Endothelial cell of umbilical vein (primary cell): ENCODE measurements around the gene HNMT. TPM values are rescaled to one million over a fixed set of nuclear protein-coding genes. Genes with fewer than 3 reads are reported as not detected.

Experiments
- BruUV-seq: library from RNA; stranded (reverse); fragments of 400-500 nt; replicated peaks from 2 replicates; lab custom pipeline; 2021; lab: Mats Ljungman, UMichigan
- CTCF ChIA-PET: fragments of 300-600, 350-600 bp; sonication (Branson Sonifier 250); formaldehyde crosslinking; loops from one replicate; lab custom pipeline; 2021; ENCODE audit warnings: antibody characterized with exemption, inconsistent platforms; lab: Charles Lee
- POLR2A ChIA-PET: fragments of 300-600, 350-600 bp; sonication (Branson Sonifier 250); formaldehyde crosslinking; loops from one replicate; lab custom pipeline; 2021; ENCODE audit warnings: antibody characterized with exemption, inconsistent platforms; lab: Charles Lee
- DNase-seq: peaks from one replicate; pipeline ENCODE4 v3.0.0-alpha.2; 2011; ENCODE audit warnings: low read depth, low spot score
- FAIRE-seq: peaks from 2 replicates; lab custom pipeline; 2011; peaks lifted over from hg19 to GRCh38; lab: Jason Lieb, UNC
- H2AFZ ChIP-seq: 2 replicates; pipeline ENCODE4 v1.6.0; 2012; ENCODE audit warnings: low read depth, low read length, control low read depth, inconsistent platforms
- H3K27ac ChIP-seq: 2 replicates; pipeline ENCODE4 v1.5.1; 2011; ENCODE audit warnings: low read depth, mild to moderate bottlenecking, control low read depth, low read length, moderate library complexity; ENCODE audit not compliant: insufficient read depth
- H3K27me3 ChIP-seq, 2 experiments: 2 replicates each; pipeline versions ENCODE4 v1.6.0 to v1.6.1; 2011; ENCODE audit warnings: low read length in 2 of 2, mixed read lengths in 1 of 2; ENCODE audit not compliant: control insufficient read depth in 2 of 2, insufficient read depth in 2 of 2
- H3K36me3 ChIP-seq, 2 experiments: 2 replicates in 1 of 2; 3 replicates in 1 of 2; pipeline ENCODE4 v1.5.1; 2011; ENCODE audit warnings: low read length in 2 of 2, mild to moderate bottlenecking in 1 of 2, moderate library complexity in 1 of 2; ENCODE audit not compliant: control insufficient read depth in 2 of 2, insufficient read depth in 2 of 2; ENCODE audit errors: extremely low read depth in 1 of 2
- H3K4me1 ChIP-seq: 3 replicates; pipeline ENCODE4 v1.5.1; 2011; ENCODE audit warnings: mild to moderate bottlenecking, low read length; ENCODE audit not compliant: control insufficient read depth, insufficient read depth; ENCODE audit errors: extremely low read depth
- H3K4me2 ChIP-seq: 2 replicates; pipeline ENCODE4 v1.6.1; 2011; ENCODE audit warnings: low read length, control low read depth, mixed read lengths; ENCODE audit not compliant: insufficient read depth
- H3K4me3 ChIP-seq, 3 experiments: fragments of 200-600 bp in 1 of 3; sonication (generic), shearing (Covaris generic) in 1 of 3; replicated peaks in 1 of 3; 2 replicates each; pipeline ENCODE4 v1.5.1; 2011 to 2016; ENCODE audit warnings: control low read depth in 3 of 3, low read length in 3 of 3, mild to moderate bottlenecking in 2 of 3, inconsistent platforms in 1 of 3, low read depth in 1 of 3, moderate library complexity in 1 of 3; ENCODE audit not compliant: insufficient read depth in 1 of 3
- H3K79me2 ChIP-seq: 2 replicates; pipeline ENCODE4 v1.6.0; 2012; ENCODE audit warnings: low read length, inconsistent platforms; ENCODE audit not compliant: control insufficient read depth, insufficient read depth
- H3K9ac ChIP-seq: replicated peaks from 2 replicates; pipeline ENCODE3; 2011; ENCODE audit warnings: low read length, control low read depth; ENCODE audit not compliant: insufficient read depth; ENCODE audit errors: extremely low read depth
- H3K9me1 ChIP-seq: replicated peaks from 3 replicates; pipeline ENCODE4 v1.6.0; 2011; ENCODE audit warnings: mild to moderate bottlenecking, low read length; ENCODE audit not compliant: control insufficient read depth, insufficient read depth; ENCODE audit errors: extremely low read depth
- H3K9me3 ChIP-seq: replicated peaks from 2 replicates; pipeline ENCODE4 v1.5.1; 2012; ENCODE audit warnings: low read length, inconsistent platforms; ENCODE audit not compliant: control insufficient read depth, insufficient read depth
- H4K20me1 ChIP-seq: replicated peaks from 2 replicates; pipeline ENCODE3; 2011; ENCODE audit warnings: mild to moderate bottlenecking, low read length; ENCODE audit not compliant: control insufficient read depth, insufficient read depth; ENCODE audit errors: extremely low read depth
- CTCF ChIP-seq, 2 donors: IDR thresholded peaks; 1 replicate in 1 of 2; 2 replicates in 1 of 2; pipeline ENCODE4 v1.5.1; 2011; ENCODE audit warnings: low read length in 2 of 2, mild to moderate bottlenecking in 2 of 2, moderate library complexity in 2 of 2, control low read depth in 1 of 2, inconsistent platforms in 1 of 2, low read depth in 1 of 2; ENCODE audit not compliant: insufficient read depth in 1 of 2; ENCODE audit errors: extremely low read depth in 1 of 2
- EZH2 ChIP-seq: IDR thresholded peaks from 2 replicates; pipeline ENCODE4 v1.6.1; 2012; ENCODE audit warnings: borderline replicate concordance, low read depth, mild to moderate bottlenecking, moderate library complexity, low read length, inconsistent platforms; ENCODE audit not compliant: severe bottlenecking
- FOS ChIP-seq: IDR thresholded peaks from 2 replicates; pipeline ENCODE4 v1.6.1; 2011; ENCODE audit warnings: mild to moderate bottlenecking, low read length, moderate library complexity, borderline replicate concordance; ENCODE audit not compliant: insufficient read depth
- GATA2 ChIP-seq: IDR thresholded peaks from 2 replicates; pipeline ENCODE4 v1.7.0; 2011; ENCODE audit warnings: low read depth, mild to moderate bottlenecking, moderate library complexity, mixed read lengths, low read length; ENCODE audit not compliant: insufficient read length, insufficient read depth
- JUN ChIP-seq: IDR thresholded peaks from 2 replicates; pipeline ENCODE4 v1.6.1; 2011; ENCODE audit warnings: borderline replicate concordance, low read depth; ENCODE audit not compliant: insufficient read length, insufficient read depth
- MAX ChIP-seq: IDR thresholded peaks from 2 replicates; pipeline ENCODE4 v1.6.1; 2011; ENCODE audit not compliant: insufficient read depth, insufficient read length
- MYC ChIP-seq: IDR thresholded peaks from one replicate; pipeline ENCODE4 v1.6.1; 2011; ENCODE audit warnings: mild to moderate bottlenecking, low read depth, low read length
- POLR2A ChIP-seq: IDR thresholded peaks from 2 replicates; pipeline ENCODE4 v1.6.1; 2012; ENCODE audit warnings: low read depth, mild to moderate bottlenecking, control low read depth, low read length
- POLR2AphosphoS5 ChIP-seq: IDR thresholded peaks from 2 replicates; pipeline ENCODE4 v1.6.1; 2012; ENCODE audit warnings: low read depth, mild to moderate bottlenecking, control low read depth, low read length, moderate library complexity; ENCODE audit not compliant: insufficient read depth
- dilution Hi-C: fragments of 300-500 bp; cut with MboI; formaldehyde crosslinking; loops from one replicate; pipeline ENCODE4 v1.15.0; 2019; ENCODE audit warnings: low sequenced_read_pairs; ENCODE audit not compliant: extremely low pct_ligation_motif_present
- intact Hi-C: fragments of 100-400 bp; cut with micrococcal nuclease; formaldehyde crosslinking; loops from one replicate; pipeline ENCODE4 v1.10.0; 2022
- polyA plus RNA-seq, 4 experiments: library from polyadenylated mRNA; depleted of rRNA in 3 of 4; stranded (reverse) in 3 of 4; unstranded in 1 of 4; fragments of >200 nt; gene quantifications; 2 replicates each; pipeline versions ENCODE4 v1.2.1 to v1.2.3, GENCODE V29; 2011 to 2012; ENCODE audit warnings: missing spikeins in 1 of 4
- total RNA-seq: library from RNA; stranded (reverse); gene quantifications from 2 replicates; pipeline ENCODE4 v1.2.3, GENCODE V29; 2021

The HNMT gene
- total and polyA plus RNA-seq, 2 donors (not counting 3 experiments of a cell fraction or from before 2014, with no cell fraction given), result 8.6 to 16.9 TPM

- no peak overlapping the region for H3K27ac ChIP-seq
- H3K79me2 ChIP-seq, result no peaks in the 10 kb centered on the region
These were observed 14.0 kb upstream of the HNMT start for GRCh38 chr2:137950238-137950637.

More at GRCh38 chr2:137950238-137950637, 14.0 kb upstream of the HNMT start:
- TF ChIP-seq FOS (no peak), EZH2 (no peak), CTCF (IDR thresholded peaks at IDR 0.05; ENCODE audit: extremely low read depth in 1 of 2, insufficient read depth in 1 of 2, low read depth in 1 of 2, low read length in 2 of 2) (no peak), GATA2 (no peak), POLR2AphosphoS5 (no peak), MYC (no peak), POLR2A (no peak), MAX (no peak), JUN (no peak)
- intact Hi-C loops, result no loop called here
- no peak overlapping the region for H3K4me2 ChIP-seq
- no peaks in the 10 kb centered on the region for H3K36me3 ChIP-seq
- H3K27me3 ChIP-seq, result no peaks in the 10 kb centered on the region
- FAIRE-seq, result no peak
- CTCF ChIA-PET, result interaction anchor here (1.1 to 6.8 kb wide), 3 partner anchors 141 to 837 kb away, joined by 7 to 103 read pairs (median 9); no protein-coding TSS in a partner anchor
- dilution Hi-C loops, result no loop called here
- no peaks in the 10 kb centered on the region for H3K9me1 ChIP-seq
- H3K9ac ChIP-seq, result no peak overlapping the region
- no peak overlapping the region for H2AFZ ChIP-seq
- DNase-seq, result no peak
- no peaks in the 10 kb centered on the region for H3K9me3 ChIP-seq
- H3K4me1 ChIP-seq, result no peaks in the 10 kb centered on the region
- POLR2A ChIA-PET, result no interaction called here
- H3K4me3 ChIP-seq, result no peak overlapping the region
- H4K20me1 ChIP-seq, result no peaks in the 10 kb centered on the region
- BruUV-seq, result no TSS peak
